HG03520 (cell line): Measurements from ENCODE around the gene CADPS.

ENCODE experiments used
- ATAC-seq: cut with Tn5 transposase; IDR thresholded peaks from one replicate; pipeline ENCODE4 v1.9.1; 2021; ENCODE audit warnings: mild to moderate bottlenecking, moderate library complexity; ENCODE audit not compliant: unreplicated experiment

Gene CADPS

DNA sequence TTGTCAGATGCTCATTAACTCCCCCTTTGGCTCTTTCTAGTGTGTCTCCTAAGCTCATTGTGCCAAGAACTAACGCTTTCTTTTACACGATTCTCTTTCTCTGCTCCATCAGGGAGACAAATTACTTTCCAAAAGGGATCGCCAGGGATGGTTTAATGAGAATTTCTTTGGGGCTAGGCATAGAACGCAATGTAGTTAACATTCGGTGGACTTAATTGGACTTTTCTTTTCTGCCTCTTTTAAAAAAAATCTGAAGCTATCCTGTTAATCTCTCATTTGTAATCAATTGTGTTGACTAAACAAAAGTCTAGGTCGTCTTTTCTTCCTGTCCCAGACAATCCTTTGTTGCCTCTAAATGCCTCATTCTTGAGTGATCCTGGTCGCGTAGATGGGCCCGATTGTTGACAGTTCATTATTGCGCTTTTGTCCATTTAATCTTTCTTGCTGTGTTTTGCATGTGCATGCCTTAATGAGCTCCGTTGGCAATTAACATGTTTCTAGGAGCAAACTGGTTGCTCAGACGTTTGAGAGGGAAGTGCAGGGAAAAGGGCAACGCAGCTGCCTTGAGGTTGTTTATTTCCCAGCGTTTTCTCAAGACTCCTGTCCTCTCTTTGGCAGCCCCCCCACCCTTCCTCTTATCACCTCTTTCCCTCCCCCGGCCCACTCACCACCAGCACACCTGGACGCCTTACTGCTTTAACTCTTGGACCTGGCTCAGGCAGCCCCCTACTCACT lies 509.7 kb downstream of the CADPS start:
- no peak for ATAC-seq

DNA sequence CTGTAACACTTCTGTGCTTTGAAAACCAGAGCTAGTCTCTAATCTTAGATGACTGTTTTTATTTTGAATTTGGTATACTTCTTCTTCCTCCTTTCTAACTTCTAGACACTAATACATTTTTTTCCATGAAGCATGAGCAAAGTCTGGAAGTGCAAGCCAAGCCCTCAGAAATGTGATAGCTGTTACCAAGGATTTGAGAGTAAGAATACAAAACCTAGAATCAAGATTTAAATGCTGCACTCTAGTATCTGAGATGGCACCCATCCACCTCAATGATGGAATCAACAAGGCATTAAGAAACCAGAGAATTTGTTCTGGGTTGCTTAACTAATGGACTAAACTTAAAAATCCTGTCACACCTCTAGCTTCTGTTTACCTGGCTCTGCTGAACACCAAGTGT lies 511.0 kb downstream of the CADPS start:
- ATAC-seq: no peak

DNA sequence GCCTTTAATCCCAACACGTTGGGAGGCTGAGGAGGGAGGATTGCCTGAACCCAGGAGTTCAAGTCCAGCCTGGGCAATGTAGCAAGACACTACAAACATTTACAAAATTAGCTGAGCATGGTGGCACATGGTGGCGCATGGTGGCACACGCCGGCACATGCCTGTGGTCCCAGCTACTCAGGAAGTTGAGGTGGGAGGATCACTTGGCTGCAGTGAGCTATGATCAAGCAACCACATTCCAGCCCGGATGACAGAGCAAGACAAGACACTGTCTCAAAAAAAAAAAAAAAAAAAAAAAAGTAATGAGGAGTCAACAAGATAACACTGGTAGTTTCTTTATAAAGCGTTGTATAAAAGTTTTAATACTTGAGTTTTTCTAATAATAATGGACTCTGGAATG lies 511.9 kb downstream of the CADPS start:
- no peak for ATAC-seq

- ATAC-seq: peak; percentile 22
Measured at GRCh38 chr3:62361824-62362223, 513.4 kb downstream of the CADPS start.

DNA sequence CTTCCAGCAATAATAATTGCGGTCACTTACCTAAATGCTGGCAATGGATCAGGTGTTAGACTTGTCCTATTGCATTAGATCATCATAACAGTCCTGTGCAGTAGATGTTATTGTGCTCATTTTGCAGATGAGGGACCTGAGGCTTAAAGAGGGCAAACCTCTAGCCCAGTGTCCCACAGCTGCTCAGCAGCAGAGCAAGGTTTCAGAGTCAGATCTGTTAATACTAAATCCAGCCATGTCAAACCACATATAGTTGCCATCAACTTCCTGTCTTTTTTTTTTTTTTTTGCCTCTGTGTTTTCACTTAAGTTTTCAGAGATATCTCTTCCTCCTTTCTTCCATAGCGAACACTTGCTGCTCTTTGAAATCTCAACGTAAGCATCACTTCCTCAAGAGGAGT lies 514.0 kb downstream of the CADPS start:
- ATAC-seq: peak; percentile 75

GRCh38 chr3:62359531-62359930 lies 515.7 kb downstream of the CADPS start:
- no peak for ATAC-seq

- ATAC-seq: no peak
Measured at GRCh38 chr3:62356356-62356755, 518.9 kb downstream of the CADPS start.

DNA sequence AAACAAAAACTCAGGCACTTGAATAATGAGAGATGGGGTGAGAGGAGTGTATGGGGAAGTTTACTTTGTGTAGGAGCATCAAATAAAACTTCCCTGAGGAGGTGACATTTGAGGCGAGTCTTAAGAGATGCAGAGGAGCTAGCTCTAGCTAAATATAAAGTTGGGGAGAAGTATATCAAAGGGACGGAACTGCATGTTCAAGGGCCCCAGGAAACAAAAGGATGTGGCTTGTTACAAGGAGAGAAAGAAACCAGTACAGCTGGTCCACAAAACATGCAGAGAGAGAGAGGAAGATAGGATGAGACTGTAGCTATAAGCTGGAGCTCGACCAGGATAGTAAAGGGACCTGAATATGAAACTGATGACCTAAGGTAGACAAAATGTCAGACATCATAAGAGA lies 519.5 kb downstream of the CADPS start:
- ATAC-seq: no peak
